ENCODE results near the gene STK32C.

Gene STK32C

GRCh38 chr10:132178672-132179545, 128.8 kb downstream of the STK32C start:
- TF ChIP-seq TAF1 (IDR thresholded peaks at IDR 0.05; ENCODE audit: low read depth, low read length) (no peak), PAX5 (IDR thresholded peaks at IDR 0.05; ENCODE audit: insufficient read depth, low read length, severe bottlenecking) (no peak), POU2F2 (IDR thresholded peaks at IDR 0.05; ENCODE audit: low read depth, low read length) (no peak), POLR2AphosphoS5 (IDR thresholded peaks at IDR 0.05; ENCODE audit: low read depth, low read length) (no peak), POLR2A (IDR thresholded peaks at IDR 0.05; ENCODE audit: low read depth, low read length) (no peak), SPI1 (IDR thresholded peaks at IDR 0.05; ENCODE audit: low read depth, low read length) (no peak)
- DNase-seq (ENCODE audit: insufficient read length, low spot score) (no peak), FAIRE-seq (no peak)

- TF ChIP-seq SPI1 (IDR thresholded peaks at IDR 0.05; ENCODE audit: low read depth, low read length) (no peak), TAF1 (IDR thresholded peaks at IDR 0.05; ENCODE audit: low read depth, low read length) (no peak), POLR2A (IDR thresholded peaks at IDR 0.05; ENCODE audit: low read depth, low read length) (no peak), PAX5 (IDR thresholded peaks at IDR 0.05; ENCODE audit: insufficient read depth, low read length, severe bottlenecking) (no peak), POU2F2 (IDR thresholded peaks at IDR 0.05; ENCODE audit: low read depth, low read length) (no peak), POLR2AphosphoS5 (IDR thresholded peaks at IDR 0.05; ENCODE audit: low read depth, low read length) (no peak)
- DNase-seq (ENCODE audit: insufficient read length, low spot score) (no peak), FAIRE-seq (no peak)
Measured at GRCh38 chr10:132178046-132178445, 129.7 kb downstream of the STK32C start.

- TF ChIP-seq POU2F2 (IDR thresholded peaks at IDR 0.05; ENCODE audit: low read depth, low read length), result no peak
- no peak for TF ChIP-seq TAF1 (IDR thresholded peaks at IDR 0.05; ENCODE audit: low read depth, low read length)
- no peak for TF ChIP-seq POLR2AphosphoS5 (IDR thresholded peaks at IDR 0.05; ENCODE audit: low read depth, low read length)
- no peak for TF ChIP-seq PAX5 (IDR thresholded peaks at IDR 0.05; ENCODE audit: insufficient read depth, low read length, severe bottlenecking)
- no peak for TF ChIP-seq SPI1 (IDR thresholded peaks at IDR 0.05; ENCODE audit: low read depth, low read length)
- TF ChIP-seq POLR2A (IDR thresholded peaks at IDR 0.05; ENCODE audit: low read depth, low read length), result no peak
- DNase-seq (ENCODE audit: insufficient read length, low spot score) (no peak), FAIRE-seq (no peak)
Measured at GRCh38 chr10:132176623-132177500, 130.9 kb downstream of the STK32C start.

GRCh38 chr10:132175907-132176581, 131.7 kb downstream of the STK32C start:
- DNase-seq (ENCODE audit: insufficient read length, low spot score), result no peak
- TF ChIP-seq POLR2A (IDR thresholded peaks at IDR 0.05; ENCODE audit: low read depth, low read length) (no peak), TAF1 (IDR thresholded peaks at IDR 0.05; ENCODE audit: low read depth, low read length) (no peak), POLR2AphosphoS5 (IDR thresholded peaks at IDR 0.05; ENCODE audit: low read depth, low read length) (no peak), POU2F2 (IDR thresholded peaks at IDR 0.05; ENCODE audit: low read depth, low read length) (no peak), SPI1 (IDR thresholded peaks at IDR 0.05; ENCODE audit: low read depth, low read length) (no peak), PAX5 (IDR thresholded peaks at IDR 0.05; ENCODE audit: insufficient read depth, low read length, severe bottlenecking) (no peak)
- no peak for FAIRE-seq

GRCh38 chr10:132175408-132175807, 132.3 kb downstream of the STK32C start:
- FAIRE-seq, result no peak
- TF ChIP-seq SPI1 (IDR thresholded peaks at IDR 0.05; ENCODE audit: low read depth, low read length), result no peak
- TF ChIP-seq TAF1 (IDR thresholded peaks at IDR 0.05; ENCODE audit: low read depth, low read length), result no peak
- TF ChIP-seq POU2F2 (IDR thresholded peaks at IDR 0.05; ENCODE audit: low read depth, low read length), result no peak
- TF ChIP-seq POLR2A (IDR thresholded peaks at IDR 0.05; ENCODE audit: low read depth, low read length), result no peak
- TF ChIP-seq PAX5 (IDR thresholded peaks at IDR 0.05; ENCODE audit: insufficient read depth, low read length, severe bottlenecking), result no peak
- no peak for TF ChIP-seq POLR2AphosphoS5 (IDR thresholded peaks at IDR 0.05; ENCODE audit: low read depth, low read length)

GRCh38 chr10:132174237-132174636, 133.5 kb downstream of the STK32C start:
- no peak for DNase-seq (ENCODE audit: insufficient read length, low spot score)
- TF ChIP-seq POLR2A (IDR thresholded peaks at IDR 0.05; ENCODE audit: low read depth, low read length), result no peak
- TF ChIP-seq SPI1 (IDR thresholded peaks at IDR 0.05; ENCODE audit: low read depth, low read length), result no peak
- no peak for TF ChIP-seq POU2F2 (IDR thresholded peaks at IDR 0.05; ENCODE audit: low read depth, low read length)
- no peak for TF ChIP-seq PAX5 (IDR thresholded peaks at IDR 0.05; ENCODE audit: insufficient read depth, low read length, severe bottlenecking)
- no peak for TF ChIP-seq POLR2AphosphoS5 (IDR thresholded peaks at IDR 0.05; ENCODE audit: low read depth, low read length)
- TF ChIP-seq TAF1 (IDR thresholded peaks at IDR 0.05; ENCODE audit: low read depth, low read length), result no peak
- no peak for FAIRE-seq

More at GRCh38 chr10:132175408-132175807, 132.3 kb downstream of the STK32C start:
- DNase-seq (ENCODE audit: insufficient read length, low spot score), result no peak

- FAIRE-seq (no peak), DNase-seq (ENCODE audit: insufficient read length, low spot score) (no peak)
- TF ChIP-seq PAX5 (IDR thresholded peaks at IDR 0.05; ENCODE audit: insufficient read depth, low read length, severe bottlenecking), result no peak
Measured at GRCh38 chr10:132173185-132173584, 134.6 kb downstream of the STK32C start.

- no peak for DNase-seq (ENCODE audit: insufficient read length, low spot score)
- FAIRE-seq, result no peak
- TF ChIP-seq SPI1 (IDR thresholded peaks at IDR 0.05; ENCODE audit: low read depth, low read length) (no peak), POU2F2 (IDR thresholded peaks at IDR 0.05; ENCODE audit: low read depth, low read length) (no peak), TAF1 (IDR thresholded peaks at IDR 0.05; ENCODE audit: low read depth, low read length) (no peak), POLR2A (IDR thresholded peaks at IDR 0.05; ENCODE audit: low read depth, low read length) (no peak), POLR2AphosphoS5 (IDR thresholded peaks at IDR 0.05; ENCODE audit: low read depth, low read length) (no peak), PAX5 (IDR thresholded peaks at IDR 0.05; ENCODE audit: insufficient read depth, low read length, severe bottlenecking) (no peak)
Measured at GRCh38 chr10:132172091-132173066, 135.4 kb downstream of the STK32C start.
